EH (cell line): Measurements from ENCODE around the gene MKS1.

Experiments used
- DNase-seq: peaks from one replicate; pipeline ENCODE4 v3.0.0-alpha.2; 2015; ENCODE audit warnings: low read depth

MKS1 gene

GRCh38 chr17:58161566-58161965 is 57.5 kb downstream of the MKS1 start:
- no peak for DNase-seq

GRCh38 chr17:58158181-58158580 is 60.9 kb downstream of the MKS1 start:
- no peak for DNase-seq

- DNase-seq: peak; percentile 2
These were observed 61.9 kb downstream of the MKS1 start for GRCh38 chr17:58156839-58157803.
